ENCODE measurements around the gene ALDOB. TPM values are rescaled to one million over a fixed set of nuclear protein-coding genes. Genes with fewer than 3 reads are reported as not detected.

ALDOB gene
- total RNA-seq, 1 donor: not detected

- DNase-seq (ENCODE audit: low read depth): no peak
- no peak for TF ChIP-seq CTCF (IDR thresholded peaks at IDR 0.05; ENCODE audit: insufficient read depth, low read depth, low read length)
Measured at GRCh38 chr9:101477736-101478135, 42.2 kb upstream of the ALDOB start.

GRCh38 chr9:101477214-101477613, 41.6 kb upstream of the ALDOB start:
- no peak for DNase-seq (ENCODE audit: low read depth)

More at GRCh38 chr9:101477736-101478135, 42.2 kb upstream of the ALDOB start:
- H3K4me3 ChIP-seq (ENCODE audit: low read depth, low read length): no peak overlapping the region

GRCh38 chr9:101476576-101477208, 41.1 kb upstream of the ALDOB start:
- H3K4me3 ChIP-seq (ENCODE audit: low read depth, low read length): no peak overlapping the region
- no peak for DNase-seq (ENCODE audit: low read depth)
- TF ChIP-seq CTCF (IDR thresholded peaks at IDR 0.05; ENCODE audit: insufficient read depth, low read depth, low read length): no peak

More at GRCh38 chr9:101477214-101477613, 41.6 kb upstream of the ALDOB start:
- TF ChIP-seq CTCF (IDR thresholded peaks at IDR 0.05; ENCODE audit: insufficient read depth, low read depth, low read length): no peak
- H3K4me3 ChIP-seq (ENCODE audit: low read depth, low read length): no peak overlapping the region

GRCh38 chr9:101472891-101473290, 37.3 kb upstream of the ALDOB start:
- no peak for DNase-seq (ENCODE audit: low read depth)
- no peak overlapping the region for H3K4me3 ChIP-seq (ENCODE audit: low read depth, low read length)
- no peak for TF ChIP-seq CTCF (IDR thresholded peaks at IDR 0.05; ENCODE audit: insufficient read depth, low read depth, low read length)

- TF ChIP-seq CTCF (IDR thresholded peaks at IDR 0.05; ENCODE audit: insufficient read depth, low read depth, low read length): no peak
- no peak for DNase-seq (ENCODE audit: low read depth)
Measured at GRCh38 chr9:101470929-101471328, 35.4 kb upstream of the ALDOB start.

GRCh38 chr9:101470021-101470420, 34.4 kb upstream of the ALDOB start:
- H3K4me3 ChIP-seq (ENCODE audit: low read depth, low read length): no peak overlapping the region
- no peak for TF ChIP-seq CTCF (IDR thresholded peaks at IDR 0.05; ENCODE audit: insufficient read depth, low read depth, low read length)
- no peak for DNase-seq (ENCODE audit: low read depth)

More at GRCh38 chr9:101470929-101471328, 35.4 kb upstream of the ALDOB start:
- H3K4me3 ChIP-seq (ENCODE audit: low read depth, low read length): no peak overlapping the region

- DNase-seq (ENCODE audit: low read depth): no peak
- no peak for TF ChIP-seq CTCF (IDR thresholded peaks at IDR 0.05; ENCODE audit: insufficient read depth, low read depth, low read length)
- no peak overlapping the region for H3K4me3 ChIP-seq (ENCODE audit: low read depth, low read length)
Measured at GRCh38 chr9:101469026-101469425, 33.5 kb upstream of the ALDOB start.
